ENCODE data around the gene WDR90. TPM values are rescaled to one million over a fixed set of nuclear protein-coding genes. Genes with fewer than 3 reads are reported as not detected.

The WDR90 gene
- total RNA-seq, 5 donors from 2014 or later (not counting 1 experiment from before 2014, with no cell fraction given) = 19.7 to 35.7 (median 23.4) TPM

- no peak for DNase-seq
- Histone ChIP-seq H3K9me3 (no peaks in the 10 kb centered on the region), H3K4me3 (ENCODE audit: control insufficient read depth in 1 of 2, extremely low read depth in 1 of 2, low read length in 1 of 2) (no peak overlapping the region), H3K27me3 (replicated peaks in 1 of 2; ENCODE audit: control insufficient read depth in 2 of 2, extremely low read depth in 1 of 2, insufficient read depth in 2 of 2, low read length in 1 of 2) (no peaks in the 10 kb centered on the region), H3K27ac (ENCODE audit: low read length) (no peak overlapping the region), H3K4me1 (ENCODE audit: control insufficient read depth in 1 of 2, extremely low read depth in 1 of 2, insufficient read depth in 2 of 2, low read length in 2 of 2) (peaks cover 5 to 25% of the 10 kb centered on the region in 2 experiments), H3K36me3 (ENCODE audit: control insufficient read depth in 2 of 2, extremely low read depth in 1 of 2, insufficient read depth in 1 of 2, low read length in 1 of 2) (peaks cover 0 to 7% of the 10 kb centered on the region in 2 donors)
- H3K27me3 Mint-ChIP-seq = no peaks in the 10 kb centered on the region
- POLR2A ChIA-PET = no interaction called here
- peak overlapping the region in 1 of 3 donors; percentile 23 for H3K4me3 Mint-ChIP-seq
- H3K36me3 Mint-ChIP-seq = no peaks in the 10 kb centered on the region
- H3K27ac Mint-ChIP-seq = no peak overlapping the region
- CTCF ChIA-PET = no interaction called here
- 97% methylated on average over 22 of the region's 22 CpGs for WGBS (ENCODE audit: insufficient coverage)
- no peaks in the 10 kb centered on the region for H3K9me3 Mint-ChIP-seq
- H3K4me1 Mint-ChIP-seq = peaks cover 0 to 14% (median 13%) of the 10 kb centered on the region in 3 donors
- no peak for ATAC-seq (replicated peaks in 1 of 4)
Observed at GRCh38 chr16:651844-652243, 2.7 kb downstream of the WDR90 start.

GRCh38 chr16:652454-653305 is 3.5 kb downstream of the WDR90 start:
- ATAC-seq (replicated peaks in 1 of 4) (no peak), DNase-seq (no peak)
- Mint-ChIP-seq H3K4me3 (no peak overlapping the region), H3K27ac (no peak overlapping the region), H3K36me3 (no peaks in the 10 kb centered on the region), H3K27me3 (no peaks in the 10 kb centered on the region), H3K4me1 (peaks cover 0 to 13% (median 13%) of the 10 kb centered on the region in 3 donors), H3K9me3 (no peaks in the 10 kb centered on the region)
- Histone ChIP-seq H3K4me1 (ENCODE audit: control insufficient read depth in 1 of 2, extremely low read depth in 1 of 2, insufficient read depth in 2 of 2, low read length in 2 of 2) (peaks cover 5 to 20% of the 10 kb centered on the region in 2 experiments), H3K9me3 (no peaks in the 10 kb centered on the region), H3K4me3 (ENCODE audit: control insufficient read depth in 1 of 2, extremely low read depth in 1 of 2, low read length in 1 of 2) (no peak overlapping the region), H3K27me3 (replicated peaks in 1 of 2; ENCODE audit: control insufficient read depth in 2 of 2, extremely low read depth in 1 of 2, insufficient read depth in 2 of 2, low read length in 1 of 2) (no peaks in the 10 kb centered on the region), H3K36me3 (ENCODE audit: control insufficient read depth in 2 of 2, extremely low read depth in 1 of 2, insufficient read depth in 1 of 2, low read length in 1 of 2) (peaks cover 0 to 7% of the 10 kb centered on the region in 2 donors), H3K27ac (ENCODE audit: low read length) (no peak overlapping the region)
- POLR2A ChIA-PET = no interaction called here
- CTCF ChIA-PET = no interaction called here
- 93% methylated on average over 24 of the region's 28 CpGs for WGBS (ENCODE audit: insufficient coverage)

GRCh38 chr16:654034-654433 is 4.9 kb downstream of the WDR90 start:
- Mint-ChIP-seq H3K36me3 (no peaks in the 10 kb centered on the region), H3K4me1 (peaks cover 0 to 5% (median 4%) of the 10 kb centered on the region in 3 donors), H3K4me3 (no peak overlapping the region), H3K27me3 (no peaks in the 10 kb centered on the region), H3K27ac (no peak overlapping the region), H3K9me3 (no peaks in the 10 kb centered on the region)
- H3K4me3 ChIP-seq (ENCODE audit: control insufficient read depth in 1 of 2, extremely low read depth in 1 of 2, low read length in 1 of 2) = no peak overlapping the region
- H3K9me3 ChIP-seq = no peaks in the 10 kb centered on the region
- no peak overlapping the region for H3K27ac ChIP-seq (ENCODE audit: low read length)
- ChIA-PET CTCF (no interaction called here), POLR2A (no interaction called here)
- no peak for ATAC-seq (replicated peaks in 1 of 4)
- H3K4me1 ChIP-seq (ENCODE audit: control insufficient read depth in 1 of 2, extremely low read depth in 1 of 2, insufficient read depth in 2 of 2, low read length in 2 of 2) = peaks cover 0 to 8% of the 10 kb centered on the region in 2 experiments
- peaks cover 0 to 7% of the 10 kb centered on the region in 2 donors for H3K36me3 ChIP-seq (ENCODE audit: control insufficient read depth in 2 of 2, extremely low read depth in 1 of 2, insufficient read depth in 1 of 2, low read length in 1 of 2)
- no peaks in the 10 kb centered on the region for H3K27me3 ChIP-seq (replicated peaks in 1 of 2; ENCODE audit: control insufficient read depth in 2 of 2, extremely low read depth in 1 of 2, insufficient read depth in 2 of 2, low read length in 1 of 2)
- 98% methylated on average over 9 of the region's 12 CpGs for WGBS (ENCODE audit: insufficient coverage)
- no peak for DNase-seq

- DNase-seq (no peak), ATAC-seq (replicated peaks in 1 of 4) (no peak)
- POLR2A ChIA-PET = no interaction called here
- Mint-ChIP-seq H3K9me3 (no peaks in the 10 kb centered on the region), H3K36me3 (no peaks in the 10 kb centered on the region), H3K27me3 (no peaks in the 10 kb centered on the region), H3K4me1 (peaks cover 0 to 5% (median 5%) of the 10 kb centered on the region in 3 donors), H3K27ac (no peak overlapping the region), H3K4me3 (no peak overlapping the region)
- WGBS (ENCODE audit: insufficient coverage) = 98% methylated on average over 22 of the region's 22 CpGs
- H3K27ac ChIP-seq (ENCODE audit: low read length) = no peak overlapping the region
- peaks cover 0 to 16% of the 10 kb centered on the region in 2 experiments for H3K4me1 ChIP-seq (ENCODE audit: control insufficient read depth in 1 of 2, extremely low read depth in 1 of 2, insufficient read depth in 2 of 2, low read length in 2 of 2)
- H3K36me3 ChIP-seq (ENCODE audit: control insufficient read depth in 2 of 2, extremely low read depth in 1 of 2, insufficient read depth in 1 of 2, low read length in 1 of 2) = no peaks in the 10 kb centered on the region
- H3K27me3 ChIP-seq (replicated peaks in 1 of 2; ENCODE audit: control insufficient read depth in 2 of 2, extremely low read depth in 1 of 2, insufficient read depth in 2 of 2, low read length in 1 of 2) = no peaks in the 10 kb centered on the region
- no peak overlapping the region for H3K4me3 ChIP-seq (ENCODE audit: control insufficient read depth in 1 of 2, extremely low read depth in 1 of 2, low read length in 1 of 2)
- CTCF ChIA-PET = no interaction called here
- no peaks in the 10 kb centered on the region for H3K9me3 ChIP-seq
Observed at GRCh38 chr16:657487-657886, 8.3 kb downstream of the WDR90 start.

- POLR2A ChIA-PET = no interaction called here
- no peak for ATAC-seq (replicated peaks in 1 of 4)
Observed at GRCh38 chr16:658679-659571, 9.8 kb downstream of the WDR90 start.

GRCh38 chr16:659618-660017 is 10.5 kb downstream of the WDR90 start:
- ATAC-seq (replicated peaks in 1 of 4) = no peak
- H3K4me3 ChIP-seq (ENCODE audit: control insufficient read depth in 1 of 2, extremely low read depth in 1 of 2, low read length in 1 of 2) = no peak overlapping the region
- Mint-ChIP-seq H3K4me3 (no peak overlapping the region), H3K4me1 (peaks cover 0 to 7% (median 5%) of the 10 kb centered on the region in 3 donors), H3K27me3 (no peaks in the 10 kb centered on the region), H3K9me3 (no peaks in the 10 kb centered on the region), H3K27ac (no peak overlapping the region), H3K36me3 (no peaks in the 10 kb centered on the region)
- no peaks in the 10 kb centered on the region for H3K9me3 ChIP-seq
- H3K27me3 ChIP-seq (replicated peaks in 1 of 2; ENCODE audit: control insufficient read depth in 2 of 2, extremely low read depth in 1 of 2, insufficient read depth in 2 of 2, low read length in 1 of 2) = no peaks in the 10 kb centered on the region
- ChIA-PET POLR2A (no interaction called here), CTCF (interaction anchor here in 1 of 2 donors (0.5 kb wide), 1 partner anchor 307 kb away, joined by 3 read pairs; the partner anchor contains the start of gene AXIN1)
- H3K4me1 ChIP-seq (ENCODE audit: control insufficient read depth in 1 of 2, extremely low read depth in 1 of 2, insufficient read depth in 2 of 2, low read length in 2 of 2) = peaks cover 0 to 16% of the 10 kb centered on the region in 2 experiments
- no peaks in the 10 kb centered on the region for H3K36me3 ChIP-seq (ENCODE audit: control insufficient read depth in 2 of 2, extremely low read depth in 1 of 2, insufficient read depth in 1 of 2, low read length in 1 of 2)
- no peak for DNase-seq
- 88% methylated on average over 19 of the region's 20 CpGs for WGBS (ENCODE audit: insufficient coverage)
- H3K27ac ChIP-seq (ENCODE audit: low read length) = no peak overlapping the region

More at GRCh38 chr16:658679-659571, 9.8 kb downstream of the WDR90 start:
- Histone ChIP-seq H3K4me1 (ENCODE audit: control insufficient read depth in 1 of 2, extremely low read depth in 1 of 2, insufficient read depth in 2 of 2, low read length in 2 of 2) (peaks cover 0 to 16% of the 10 kb centered on the region in 2 experiments), H3K4me3 (ENCODE audit: control insufficient read depth in 1 of 2, extremely low read depth in 1 of 2, low read length in 1 of 2) (no peak overlapping the region), H3K36me3 (ENCODE audit: control insufficient read depth in 2 of 2, extremely low read depth in 1 of 2, insufficient read depth in 1 of 2, low read length in 1 of 2) (no peaks in the 10 kb centered on the region), H3K27me3 (replicated peaks in 1 of 2; ENCODE audit: control insufficient read depth in 2 of 2, extremely low read depth in 1 of 2, insufficient read depth in 2 of 2, low read length in 1 of 2) (no peaks in the 10 kb centered on the region), H3K9me3 (no peaks in the 10 kb centered on the region), H3K27ac (ENCODE audit: low read length) (no peak overlapping the region)
- no peaks in the 10 kb centered on the region for H3K9me3 Mint-ChIP-seq
- H3K4me3 Mint-ChIP-seq = no peak overlapping the region
- no peaks in the 10 kb centered on the region for H3K36me3 Mint-ChIP-seq
- H3K27me3 Mint-ChIP-seq = no peaks in the 10 kb centered on the region
- no peak for DNase-seq
- WGBS (ENCODE audit: insufficient coverage) = 94% methylated on average over 31 of the region's 35 CpGs
- no peak overlapping the region for H3K27ac Mint-ChIP-seq
- peaks cover 0 to 7% (median 5%) of the 10 kb centered on the region in 3 donors for H3K4me1 Mint-ChIP-seq
- CTCF ChIA-PET = interaction anchor here in 1 of 2 donors (0.5 kb wide), 1 partner anchor 321 kb away, joined by 6 read pairs; no protein-coding TSS in a partner anchor
